ENCODE measurements around the gene SPA17.

SPA17 gene

DNA sequence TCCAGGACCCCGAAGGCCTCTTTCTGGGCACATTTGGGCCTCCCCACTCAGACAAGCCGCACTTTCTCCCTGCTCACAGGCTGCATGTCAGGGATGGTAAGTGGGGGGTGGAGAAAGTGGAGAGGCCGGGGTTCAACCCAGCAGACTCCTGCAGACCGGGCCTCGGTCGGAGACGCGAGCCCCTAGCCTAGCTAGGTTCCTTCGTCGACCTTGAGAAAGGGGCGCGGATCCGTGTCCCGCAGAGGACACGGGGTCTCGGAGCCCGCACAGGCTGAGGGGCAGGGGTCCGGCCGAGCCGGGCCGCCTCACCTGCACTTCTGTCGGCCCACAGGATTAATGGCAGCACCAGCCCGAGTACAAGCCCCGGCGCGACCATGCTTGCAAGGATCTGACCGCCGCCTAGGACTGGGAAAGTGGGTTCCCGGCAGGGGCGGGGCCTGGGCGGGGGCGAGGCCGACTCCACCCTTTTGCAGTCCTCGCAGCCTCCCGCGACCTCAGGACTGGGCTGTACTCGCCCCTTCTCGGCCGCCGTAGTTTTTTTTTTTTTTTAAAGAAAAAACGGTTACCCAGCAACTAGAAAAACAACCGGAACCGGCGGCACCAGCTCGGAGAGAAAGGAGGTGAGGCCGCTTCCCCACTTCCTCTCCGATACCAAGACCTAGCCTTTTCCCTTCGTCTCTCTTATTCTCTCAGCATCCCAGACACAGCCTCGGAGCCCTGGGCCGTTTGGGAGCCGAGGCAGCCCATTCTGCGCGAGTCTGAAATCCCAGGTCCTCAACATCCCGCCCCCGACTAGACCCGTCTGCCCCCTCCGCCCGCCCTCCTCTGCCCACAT lies at the start of gene SPA17, which contains the start of gene SIAE:
SPA17 (plus strand) TSS at position 572 of the 835 bp plus-strand sequence. CDS start 1,361 bp downstream, outside the sequence.
SIAE (minus strand) TSS at position 407 of the 835 bp plus-strand sequence; CDS start at position 376, 31 bp downstream.
- peak; percentile 90 to 91 for DNase-seq

DNA sequence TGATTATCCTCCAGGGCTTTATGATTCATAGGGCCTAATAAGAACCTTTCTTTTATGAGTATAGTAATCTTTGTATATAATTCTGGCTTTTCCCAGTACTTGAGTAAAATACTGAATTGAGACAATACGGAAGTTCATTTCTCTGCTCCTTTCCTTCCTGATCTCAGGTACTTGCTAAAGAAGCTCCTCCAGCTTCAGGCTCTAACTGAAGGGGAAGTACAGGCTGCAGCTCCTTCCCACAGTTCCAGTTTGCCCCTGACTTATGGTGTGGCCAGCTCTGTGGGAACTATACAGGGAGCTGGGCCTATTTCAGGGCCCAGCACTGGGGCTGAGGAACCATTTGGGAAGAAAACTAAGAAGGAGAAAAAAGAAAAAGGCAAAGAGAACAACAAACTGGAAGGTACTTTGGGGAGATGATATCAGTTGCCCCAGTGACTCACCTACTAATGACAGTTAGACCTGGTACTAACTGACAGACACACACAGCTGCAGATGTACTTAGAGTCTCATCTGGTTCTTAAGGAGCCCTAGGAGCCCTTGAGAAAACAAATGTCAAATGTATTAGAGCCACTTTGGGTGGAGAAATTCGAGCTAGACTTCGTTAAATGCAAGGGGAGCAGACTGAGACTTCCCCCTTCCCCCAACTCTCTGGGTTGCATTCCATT lies 48.1 kb upstream of the SPA17 start:
- no peak for DNase-seq

DNA sequence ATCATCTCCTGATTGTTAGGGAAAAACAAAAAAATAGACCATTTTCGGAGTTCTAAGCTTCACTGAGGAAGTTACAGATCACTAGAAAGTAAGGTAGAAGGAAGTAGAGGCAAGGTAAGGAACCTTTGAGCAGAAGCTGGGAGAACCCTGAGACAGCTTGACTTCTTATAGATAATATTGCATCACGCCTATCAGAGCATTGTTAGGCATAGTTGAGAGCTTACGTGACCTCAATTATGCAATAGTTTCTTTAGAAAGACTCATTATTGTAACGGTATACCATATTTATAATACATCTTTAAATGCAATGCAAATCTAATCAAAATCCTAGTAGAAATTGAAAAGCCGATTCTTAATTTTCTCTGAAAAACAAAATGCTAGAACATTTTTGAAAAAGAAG lies 46.2 kb upstream of the SPA17 start:
- no peak for DNase-seq

DNA sequence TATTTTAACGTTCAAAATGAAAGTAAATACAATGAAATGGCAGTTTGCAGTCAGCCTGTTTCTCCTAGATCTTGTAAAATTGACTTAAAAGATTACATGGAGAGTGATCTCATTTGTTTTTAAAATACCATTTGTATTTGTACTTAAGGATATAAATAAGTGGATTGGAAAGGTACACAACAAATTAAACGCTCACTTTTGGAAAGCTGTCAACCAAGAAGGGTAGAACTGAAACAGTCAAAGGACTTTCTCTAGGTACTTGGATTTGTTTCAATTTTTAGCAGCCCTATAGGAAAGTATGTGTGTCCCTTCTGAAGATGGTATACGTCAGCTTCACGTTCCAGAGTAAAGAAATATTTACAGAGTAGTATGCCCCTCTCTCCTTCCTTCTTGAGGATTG lies 43.7 kb upstream of the SPA17 start:
- DNase-seq, result no peak

DNA sequence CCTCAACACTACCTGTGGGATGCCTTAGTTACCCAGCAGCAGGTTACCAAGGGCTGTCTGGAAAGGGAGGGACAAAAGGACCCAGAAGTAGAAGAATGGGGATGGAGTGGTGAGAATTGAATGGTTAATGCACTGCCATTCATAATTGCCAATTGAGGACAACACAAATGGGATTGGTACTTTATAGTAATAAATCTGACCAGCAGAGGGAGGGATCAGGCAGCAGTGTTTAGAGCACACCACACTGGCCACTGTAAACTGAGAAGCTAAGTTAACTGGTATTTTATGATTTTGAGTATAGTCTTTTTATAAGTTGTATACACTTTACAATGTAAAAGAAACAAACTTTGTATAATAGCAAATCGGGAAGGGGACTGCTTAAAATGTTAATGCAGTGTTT lies 40.3 kb upstream of the SPA17 start:
- no peak for DNase-seq

DNA sequence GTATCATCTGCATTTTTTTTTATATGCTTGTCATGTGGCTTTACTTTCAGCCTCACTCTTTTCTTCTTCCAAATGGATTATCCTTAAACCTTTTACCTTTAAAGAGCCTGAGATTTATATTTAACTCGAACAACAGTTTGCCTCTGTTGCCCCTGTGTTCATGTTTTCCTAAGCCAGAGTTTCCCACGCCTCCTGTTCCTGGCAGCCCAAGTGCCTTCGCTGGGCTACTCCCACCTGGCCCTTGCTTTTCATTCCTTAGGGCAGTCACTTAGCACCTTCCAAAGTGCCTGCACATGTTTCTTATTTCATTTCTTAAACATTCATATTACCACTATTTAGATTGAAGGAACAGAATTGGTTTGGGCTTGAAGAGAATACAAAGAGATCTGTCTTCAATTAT lies 37.8 kb upstream of the SPA17 start:
- DNase-seq, result no peak

DNA sequence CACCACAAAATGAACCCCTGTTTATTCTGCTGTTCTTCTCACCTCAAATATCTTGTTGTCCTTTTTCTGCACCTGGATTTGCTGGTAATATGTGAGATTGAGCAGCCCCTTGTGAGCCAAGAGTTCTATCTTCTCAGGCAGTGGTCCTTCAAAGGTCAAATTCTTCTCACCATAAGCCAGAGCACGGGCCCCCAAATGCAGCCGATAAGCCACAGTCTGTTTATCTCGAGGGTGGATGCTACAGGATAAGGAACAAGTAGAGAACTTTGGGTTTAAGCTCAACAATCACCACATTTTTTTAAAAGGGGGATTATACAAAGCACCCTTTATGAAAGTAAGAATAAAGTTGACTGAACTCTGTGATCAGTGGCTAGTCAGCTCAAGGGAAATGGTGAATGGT lies 35.2 kb upstream of the SPA17 start:
- no peak for DNase-seq

DNA sequence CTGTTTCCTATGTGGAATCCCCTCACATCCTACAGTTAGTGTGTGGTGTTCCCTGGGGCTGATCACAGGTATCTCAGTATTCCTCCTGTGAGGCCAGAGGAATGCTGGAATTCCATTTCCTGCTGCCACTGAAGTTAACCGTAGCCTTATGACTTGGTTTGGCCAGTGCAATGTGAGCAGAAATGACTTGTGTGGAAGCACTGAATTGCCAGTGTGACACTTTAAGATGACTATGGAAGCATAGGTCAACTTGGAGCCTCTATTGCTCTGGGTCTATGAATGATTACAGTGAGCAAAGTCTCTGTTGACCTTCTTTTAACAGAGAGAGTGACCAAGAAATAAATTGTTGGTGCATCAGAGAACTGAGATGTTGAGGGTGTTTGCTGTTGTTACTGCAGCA lies 34.5 kb upstream of the SPA17 start:
- DNase-seq, result no peak

DNA sequence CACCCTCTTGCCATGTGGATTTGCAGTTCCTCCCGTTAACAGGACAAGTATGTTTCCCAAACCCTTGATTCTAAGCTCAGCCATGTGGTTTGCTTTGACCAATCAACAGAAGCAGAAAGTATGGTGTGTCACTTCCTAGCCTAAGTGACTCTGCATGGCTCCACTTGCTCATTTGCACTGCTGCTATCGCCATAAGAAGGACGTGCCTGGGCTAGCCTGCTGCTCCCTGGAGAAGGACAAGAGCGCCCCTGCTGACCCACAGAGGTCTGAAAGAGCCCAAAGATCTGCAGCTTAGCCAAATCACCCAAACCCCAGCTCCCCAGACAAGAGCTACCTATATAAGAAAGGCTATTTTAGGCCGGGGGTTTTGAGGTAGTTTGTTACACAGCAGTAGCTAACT lies 33.0 kb upstream of the SPA17 start:
- DNase-seq, result no peak

DNA sequence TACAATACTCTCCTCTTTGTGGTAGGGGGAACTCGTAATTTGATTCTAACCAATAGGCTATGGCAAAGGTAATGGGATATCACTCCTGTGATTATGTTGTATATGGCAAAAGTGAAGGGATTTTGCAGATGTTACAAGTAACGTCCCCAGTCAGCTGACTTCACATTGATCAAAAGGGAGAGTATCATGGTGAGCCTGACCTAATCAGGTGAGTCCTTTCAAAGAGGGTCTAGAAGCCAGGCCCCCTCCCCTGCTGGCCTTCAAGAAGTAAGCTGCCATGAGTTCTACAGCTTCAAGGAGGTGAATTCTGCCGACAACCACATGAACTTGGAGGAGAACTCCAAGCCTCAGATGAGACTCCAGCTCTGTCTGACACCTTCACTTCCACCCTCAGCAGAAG lies 31.1 kb upstream of the SPA17 start:
- DNase-seq, result no peak

DNA sequence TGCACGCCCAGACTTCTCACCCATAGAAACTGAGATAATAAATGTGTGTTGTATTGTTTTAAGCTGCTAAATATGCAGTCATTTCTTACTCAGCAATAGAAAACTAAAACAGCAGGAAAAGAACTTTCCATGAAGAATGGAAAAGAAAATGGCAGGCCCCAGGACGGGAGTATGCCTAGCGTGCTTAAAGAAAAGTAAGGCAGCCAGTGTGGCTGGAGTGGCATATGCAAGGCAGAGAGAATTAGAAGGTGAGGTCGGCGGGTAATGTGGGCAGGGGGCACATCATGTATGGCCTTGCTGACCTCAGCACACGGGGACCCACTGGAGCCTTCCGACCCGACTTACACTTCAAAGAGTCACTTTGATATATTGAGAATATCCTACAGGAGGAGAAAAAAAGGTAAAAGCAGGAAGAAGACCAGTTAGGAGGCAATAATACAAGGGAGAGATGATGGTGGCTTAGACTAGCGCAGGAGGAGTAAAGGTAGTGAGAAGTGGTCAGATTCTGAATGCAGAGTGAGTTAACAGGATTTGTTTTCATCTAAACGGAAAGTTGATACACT lies 30.6 kb upstream of the SPA17 start:
- no peak for DNase-seq

DNA sequence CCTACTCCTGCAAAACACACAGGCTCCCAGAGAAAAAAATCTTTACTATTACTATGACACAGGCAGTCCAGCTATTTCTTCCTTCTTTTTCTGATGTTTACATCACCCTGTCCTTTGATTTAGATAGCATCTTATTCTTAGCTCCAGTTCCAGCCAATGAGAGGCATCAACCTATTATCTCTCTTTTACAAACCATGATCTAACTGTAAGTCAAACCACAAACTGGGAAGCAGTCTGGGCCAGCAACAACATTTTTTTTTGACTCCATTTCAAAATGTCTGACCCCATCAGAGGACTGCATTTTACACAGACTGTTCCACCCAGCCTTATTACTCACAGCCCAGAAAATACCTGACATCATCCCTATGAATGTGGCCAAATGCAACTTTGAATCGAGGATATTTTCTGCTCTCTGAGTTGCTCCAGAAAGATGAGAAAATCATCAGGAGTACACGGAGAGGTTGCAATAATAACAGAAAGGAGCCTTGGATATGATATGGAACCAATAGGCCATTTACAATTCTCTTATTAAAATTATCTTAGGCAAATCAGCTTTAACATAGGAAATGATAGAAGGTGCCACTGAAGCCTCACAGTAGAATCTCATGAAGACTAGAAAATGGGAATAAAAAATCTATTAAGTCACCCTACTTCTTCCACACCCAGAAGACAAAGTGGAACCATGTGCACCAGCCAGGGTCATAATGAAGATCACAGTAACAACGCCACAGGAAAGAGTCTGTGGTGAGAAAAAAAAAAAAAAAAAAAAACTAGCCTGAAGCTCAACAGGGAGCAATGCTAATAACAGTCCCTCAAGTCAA lies 29.9 kb upstream of the SPA17 start:
- no peak for DNase-seq

DNA sequence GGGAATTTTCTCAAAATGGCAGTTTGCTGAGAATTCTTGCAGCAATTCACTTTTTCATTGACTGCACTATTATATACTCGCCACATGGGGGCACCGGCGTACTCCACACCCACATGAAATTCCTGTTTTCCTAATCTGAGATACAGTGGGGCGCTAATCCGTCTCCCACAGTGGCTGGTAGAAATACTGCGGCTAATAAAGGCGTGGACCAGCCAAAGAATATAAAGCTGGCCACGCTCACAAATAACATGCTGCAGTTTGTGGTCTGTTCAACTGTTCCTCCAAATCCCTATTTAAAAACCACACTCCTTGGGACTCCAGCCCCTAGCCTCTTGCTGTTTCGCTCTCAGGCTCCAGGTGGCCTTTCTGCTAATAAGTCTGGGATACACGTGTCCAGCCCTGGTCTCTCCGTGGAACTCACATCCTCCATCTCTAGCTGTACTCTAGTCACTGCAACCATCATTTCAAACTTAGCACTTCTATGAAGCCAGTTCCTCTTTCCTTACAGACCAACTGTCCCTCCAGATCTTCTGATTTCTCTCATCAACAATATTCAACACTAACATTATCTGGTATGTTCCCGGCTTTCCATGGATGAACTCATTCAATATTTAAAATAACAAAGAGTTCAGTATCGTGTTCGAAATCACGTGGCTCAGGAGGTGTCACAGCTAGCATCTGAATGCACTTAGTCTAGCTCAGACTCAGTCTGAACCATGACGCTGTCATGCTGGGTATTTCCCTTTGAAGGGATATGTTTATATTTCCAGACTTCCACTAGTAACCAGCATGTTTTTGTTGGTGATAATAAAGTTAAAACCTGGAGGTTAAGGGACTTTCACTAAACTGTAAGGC lies 29.1 kb upstream of the SPA17 start:
- peak; percentile 32 to 43 for DNase-seq

DNA sequence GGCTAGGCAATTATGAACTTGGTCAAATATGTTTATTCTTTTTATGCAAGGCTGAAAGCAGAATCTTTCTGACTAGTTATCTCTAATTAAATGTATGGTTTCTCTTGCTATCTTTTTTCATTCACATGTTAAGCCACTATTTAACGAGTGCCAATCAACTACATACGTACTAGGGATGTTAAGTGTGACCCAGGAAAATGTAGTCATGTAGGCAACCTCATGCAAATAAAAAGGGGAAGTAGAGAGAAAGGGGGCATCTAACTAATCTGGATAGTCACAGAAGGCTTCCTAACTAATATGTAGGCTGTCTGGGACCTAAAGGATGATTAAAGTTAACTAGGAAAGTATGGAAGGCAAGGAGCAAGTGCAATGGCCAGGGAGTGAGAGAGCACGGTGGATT lies 27.6 kb upstream of the SPA17 start:
- DNase-seq, result no peak

DNA sequence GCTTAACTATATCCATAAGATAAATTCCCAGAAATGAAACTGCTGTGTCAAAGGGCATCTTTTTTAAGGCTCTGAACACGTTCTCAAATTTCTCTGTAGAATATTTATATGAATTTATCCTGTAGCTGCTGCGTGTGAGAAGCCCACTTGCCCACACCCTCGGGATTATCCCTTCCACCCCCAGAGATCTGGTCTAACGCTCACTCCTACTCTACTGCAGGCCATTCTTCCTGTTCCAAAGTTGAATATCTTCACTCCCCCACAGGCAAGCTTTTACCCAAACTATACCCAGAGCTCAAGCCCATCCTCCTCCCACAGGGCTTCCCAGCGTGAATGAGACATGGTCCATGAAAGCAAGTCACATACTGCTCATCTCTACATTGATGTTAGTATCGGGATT lies 25.1 kb upstream of the SPA17 start:
- no peak for DNase-seq

DNA sequence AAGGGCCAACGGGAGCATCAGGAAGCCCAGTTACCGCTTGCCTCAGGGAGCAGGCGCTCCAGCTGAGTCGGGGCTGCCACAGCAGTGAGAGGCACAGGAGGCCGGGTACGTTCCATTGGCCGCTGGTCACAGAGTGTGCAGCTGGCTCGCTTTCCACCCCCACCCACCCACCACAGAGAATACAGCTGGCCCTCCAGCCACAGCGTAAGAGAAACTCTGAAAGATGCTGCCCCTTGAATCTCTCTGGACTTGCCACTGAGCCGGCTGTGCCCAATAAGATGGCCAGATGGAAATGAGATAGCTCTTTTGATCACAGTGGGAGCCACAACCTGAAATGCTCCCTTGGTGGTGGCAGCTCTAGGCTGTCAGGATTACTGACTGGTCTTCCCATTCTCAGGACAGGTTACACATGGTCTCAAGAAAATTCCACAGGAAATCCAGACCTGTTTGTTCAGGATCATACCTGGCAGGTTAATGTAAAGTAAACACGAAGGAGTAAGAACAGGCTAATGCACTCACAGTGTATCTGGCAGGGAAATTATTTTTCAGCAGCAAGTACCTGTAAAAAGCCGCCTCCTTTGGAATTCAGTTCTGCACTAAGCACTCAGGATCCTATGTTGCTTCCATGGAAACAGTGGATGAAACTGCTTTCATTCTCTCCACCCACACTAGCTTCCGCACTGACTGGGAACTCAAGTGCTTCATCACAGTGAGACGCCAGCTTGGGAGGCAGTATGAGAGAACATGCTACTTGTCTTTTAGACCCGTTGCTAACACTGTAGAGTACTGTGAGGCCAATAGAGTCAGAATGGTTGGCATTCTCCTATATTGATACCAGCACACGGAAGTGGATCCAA lies 16.7 kb upstream of the SPA17 start:
- DNase-seq, result no peak

DNA sequence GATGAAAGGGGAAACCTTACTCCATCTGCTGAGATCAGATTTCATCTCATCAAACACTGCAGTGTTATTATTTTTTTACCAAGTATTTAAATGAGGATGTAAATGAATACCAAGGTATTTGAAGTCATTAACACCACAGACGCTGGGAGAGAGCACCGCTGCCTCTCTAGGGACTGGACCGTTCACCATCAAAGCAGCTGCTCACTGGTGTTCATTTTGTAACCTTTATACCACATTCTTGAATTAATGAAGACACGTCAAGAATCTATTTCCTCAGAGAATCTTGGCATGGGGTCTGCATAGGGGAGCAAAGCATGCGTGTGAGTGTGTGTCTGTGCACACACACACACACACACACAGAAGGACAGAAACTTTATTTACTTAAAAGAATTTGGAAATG lies 15.8 kb upstream of the SPA17 start:
- no peak for DNase-seq

DNA sequence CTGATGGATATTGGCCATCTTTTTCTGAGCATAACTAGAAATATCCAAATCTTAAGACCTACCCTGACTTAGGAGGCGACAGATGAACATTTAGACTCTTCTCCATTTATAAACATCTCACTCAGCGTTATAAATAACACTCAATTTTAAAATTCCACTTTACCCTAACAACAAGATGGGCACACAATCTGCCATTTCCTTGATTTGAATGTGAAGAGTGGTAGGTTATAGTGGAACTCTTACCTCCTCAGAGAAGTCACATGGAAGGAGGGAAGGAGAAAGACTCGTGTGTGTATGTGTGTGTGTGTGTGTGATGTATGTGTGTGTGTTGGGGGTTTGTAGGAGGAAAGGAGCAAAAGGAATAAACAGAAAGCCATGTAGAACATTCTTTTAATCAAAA lies 15.2 kb upstream of the SPA17 start:
- no peak for DNase-seq

DNA sequence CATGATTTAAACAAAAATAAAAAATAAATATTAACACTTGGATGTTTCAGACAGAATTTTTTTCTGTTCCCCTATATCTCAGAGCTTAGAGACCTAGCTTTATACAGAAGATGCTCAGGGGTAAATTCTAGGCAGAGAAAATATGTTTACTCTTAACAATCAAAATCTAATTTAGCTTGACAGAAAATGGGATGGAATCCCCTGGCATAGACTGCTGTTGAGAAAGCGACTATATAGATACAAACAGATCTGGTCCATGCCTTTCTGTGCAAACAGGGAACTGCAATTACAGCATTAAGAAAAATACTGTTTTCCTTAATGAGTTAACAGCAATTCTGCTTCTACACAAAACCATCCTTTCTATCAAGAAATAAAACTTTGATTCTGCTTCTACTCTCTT lies 14.7 kb upstream of the SPA17 start:
- no peak for DNase-seq

DNA sequence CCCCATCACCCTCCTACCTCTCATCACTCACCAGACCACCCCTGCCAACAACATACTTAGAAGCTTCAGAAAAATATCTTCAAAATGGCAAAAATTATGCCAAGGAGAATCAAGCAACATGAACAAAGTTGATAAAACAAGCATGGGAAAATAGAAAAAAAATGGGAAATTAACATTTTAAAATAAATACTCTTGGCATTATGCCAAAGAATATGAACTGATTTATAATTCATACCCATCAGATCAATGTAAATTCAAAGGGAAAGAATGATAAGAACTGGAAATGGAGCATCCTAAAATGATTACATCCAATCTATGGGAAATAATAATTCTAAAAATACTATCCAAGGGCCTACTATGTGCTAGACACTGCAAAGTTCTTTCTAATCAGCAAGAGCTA lies 12.2 kb upstream of the SPA17 start:
- no peak for DNase-seq

DNA sequence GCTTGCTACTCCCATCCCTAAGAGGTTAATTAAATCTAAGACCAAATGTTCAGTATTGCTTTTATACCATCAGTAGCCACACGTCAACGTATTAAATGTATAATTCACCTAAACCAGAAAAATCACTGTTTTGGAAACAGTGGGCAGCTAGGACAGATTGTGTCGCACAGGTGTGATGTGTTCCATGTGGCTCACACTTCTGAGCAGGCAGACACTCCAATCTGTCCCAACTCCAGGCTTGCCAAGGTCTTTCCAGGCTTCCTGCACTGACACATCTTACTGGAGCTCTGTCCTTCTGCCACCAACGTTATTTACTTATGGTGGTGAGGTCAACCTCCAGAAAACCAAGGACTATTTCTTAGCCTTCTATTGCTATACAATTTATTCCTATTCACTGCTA lies 11.6 kb upstream of the SPA17 start:
- DNase-seq, result no peak
